Thymus (tissue), 11 donors: ENCODE results near the gene XAF1. TPM values are rescaled to one million over a fixed set of nuclear protein-coding genes. Genes with fewer than 3 reads are reported as not detected.
"Not testable (repeated sequence)": the region's sequence is repeated elsewhere in the genome, so short reads cannot be mapped to it uniquely, and the experiment has no call there.

Experiments
- DNase-seq, 9 donors: peaks; one replicate each; pipeline ENCODE4 v3.0.0-alpha.2; 2013; ENCODE audit warnings: low spot score in 9 of 9, low read depth in 6 of 9, missing footprints in 1 of 9
- H3K27ac ChIP-seq, 2 donors: one replicate each; pipeline ENCODE4 v1.5.1; 2013; ENCODE audit warnings: control low read depth in 1 of 2, low read depth in 1 of 2, low read length in 1 of 2, mild to moderate bottlenecking in 1 of 2, moderate library complexity in 1 of 2
- H3K27me3 ChIP-seq, 2 donors: one replicate each; pipeline ENCODE4 v1.5.1; 2013; ENCODE audit warnings: low read length in 1 of 2; ENCODE audit not compliant: control insufficient read depth in 2 of 2, insufficient read depth in 1 of 2
- H3K36me3 ChIP-seq, 2 donors: one replicate each; pipeline ENCODE4 v1.5.1; 2013; ENCODE audit warnings: low read length in 1 of 2, mild to moderate bottlenecking in 1 of 2, moderate library complexity in 1 of 2; ENCODE audit not compliant: control insufficient read depth in 2 of 2, insufficient read depth in 2 of 2
- H3K4me1 ChIP-seq, 2 donors: one replicate each; pipeline ENCODE4 v1.5.1; 2013; ENCODE audit warnings: low read length in 2 of 2; ENCODE audit not compliant: control insufficient read depth in 2 of 2, insufficient read depth in 2 of 2
- H3K4me3 ChIP-seq, 2 donors: one replicate each; pipeline ENCODE4 v1.5.1; 2013; ENCODE audit warnings: low read length in 2 of 2, control low read depth in 1 of 2, mild to moderate bottlenecking in 1 of 2
- H3K9me3 ChIP-seq, 2 donors: one replicate each; pipeline ENCODE4 v1.5.1; 2013; ENCODE audit warnings: low read length in 1 of 2, mild to moderate bottlenecking in 1 of 2; ENCODE audit not compliant: control insufficient read depth in 2 of 2, insufficient read depth in 1 of 2
- WGBS: extraction: QIAGEN DNeasy Blood & Tissue Kit; methylation state at CpG from one replicate; pipeline ENCODE4 v1.1.7; 2013; 5-methylcytosine and 5-hydroxymethylcytosine counted together
- polyA plus RNA-seq: library from polyadenylated mRNA; stranded (reverse); fragments of 200-250 nt; gene quantifications from one replicate; pipeline ENCODE4 v1.2.3, GENCODE V29; 2013
- total RNA-seq: library from RNA; stranded (reverse); fragments of 120-200 nt; gene quantifications from one replicate; pipeline ENCODE4 v1.2.4, GENCODE V29; 2013
- donor health status: healthy.

XAF1 gene
- total and polyA plus RNA-seq, 2 donors, result 41.1 to 73.2 TPM

- H3K4me3 ChIP-seq, result no peak overlapping the region
- H3K9me3 ChIP-seq, result peaks cover 5 to 8% of the 10 kb centered on the region in 2 donors
- H3K27me3 ChIP-seq, result no peaks in the 10 kb centered on the region
- H3K4me1 ChIP-seq, result no peaks in the 10 kb centered on the region
- H3K36me3 ChIP-seq, result peaks cover 32 to 74% of the 10 kb centered on the region in 2 donors
- H3K27ac ChIP-seq, result no peak overlapping the region
- 97% methylated on average over 2 of the region's 2 CpGs for WGBS
- no peak for DNase-seq
Observed at GRCh38 chr17:6768447-6768846, 12.6 kb downstream of the XAF1 start.

- 98% methylated on average over 1 of the region's 1 CpG for WGBS
- Histone ChIP-seq H3K4me3 (no peak overlapping the region), H3K9me3 (peaks cover 10 to 21% of the 10 kb centered on the region in 2 donors), H3K27ac (no peak overlapping the region), H3K4me1 (no peaks in the 10 kb centered on the region), H3K36me3 (peaks cover 25 to 53% of the 10 kb centered on the region in 2 donors), H3K27me3 (peaks cover 15 to 24% of the 10 kb centered on the region in 2 donors)
- DNase-seq, result no peak
Observed at GRCh38 chr17:6772016-6772415, 16.2 kb downstream of the XAF1 start.

- peaks cover 7 to 16% of the 10 kb centered on the region in 2 donors for H3K9me3 ChIP-seq
- H3K4me3 ChIP-seq, H3K27ac ChIP-seq, H3K4me1 ChIP-seq, DNase-seq: not testable (repeated sequence)
- peaks cover 16 to 34% of the 10 kb centered on the region in 2 donors for H3K36me3 ChIP-seq
- peaks cover 15 to 32% of the 10 kb centered on the region in 2 donors for H3K27me3 ChIP-seq
- 98% methylated on average over 8 of the region's 8 CpGs for WGBS
Observed at GRCh38 chr17:6774906-6775305, 19.1 kb downstream of the XAF1 start.

- Histone ChIP-seq H3K9me3 (peaks cover 5 to 16% of the 10 kb centered on the region in 2 donors), H3K4me3 (no peak within 1 kb of the TSS), H3K4me1 (no peaks in the 10 kb centered on the region), H3K27ac (no peak within 1 kb of the TSS), H3K36me3 (peaks cover 10 to 24% of the 10 kb centered on the region in 2 donors), H3K27me3 (peaks cover 15 to 32% of the 10 kb centered on the region in 2 donors)
- DNase-seq, result no peak
- WGBS, result 7% methylated on average over 49 of the region's 49 CpGs
Observed at GRCh38 chr17:6775871-6776405, 20.1 kb downstream of the XAF1 start, which contains the start of gene FBXO39. Gene FBXO39, plus strand, starts transcription at chr17:6776215. Its CDS starts 3,654 bp downstream, at chr17:6779869.

GRCh38 chr17:6779411-6779810, 23.6 kb downstream of the XAF1 start:
- Histone ChIP-seq H3K27ac (no peak overlapping the region), H3K9me3 (peaks cover 3 to 16% of the 10 kb centered on the region in 2 donors), H3K4me1 (no peaks in the 10 kb centered on the region), H3K4me3 (no peak overlapping the region), H3K36me3 (no peaks in the 10 kb centered on the region), H3K27me3 (peaks cover 15 to 32% of the 10 kb centered on the region in 2 donors)
- 97% methylated on average over 2 of the region's 2 CpGs for WGBS
- no peak for DNase-seq

GRCh38 chr17:6780001-6780400, 24.2 kb downstream of the XAF1 start:
- DNase-seq, result no peak
- Histone ChIP-seq H3K4me3 (no peak overlapping the region), H3K27ac (no peak overlapping the region), H3K9me3 (peaks cover 1 to 11% of the 10 kb centered on the region in 2 donors), H3K36me3 (no peaks in the 10 kb centered on the region), H3K4me1 (no peaks in the 10 kb centered on the region), H3K27me3 (peaks cover 15 to 27% of the 10 kb centered on the region in 2 donors)
- 92% methylated on average over 8 of the region's 8 CpGs for WGBS

GRCh38 chr17:6780886-6781285, 25.0 kb downstream of the XAF1 start:
- 35% methylated on average over 3 of the region's 3 CpGs for WGBS
- no peak overlapping the region for H3K27ac ChIP-seq
- no peak for DNase-seq
- no peak overlapping the region for H3K4me3 ChIP-seq
- H3K9me3 ChIP-seq, result peaks cover 1 to 5% of the 10 kb centered on the region in 2 donors
- H3K36me3 ChIP-seq, result no peaks in the 10 kb centered on the region
- no peaks in the 10 kb centered on the region for H3K4me1 ChIP-seq
- peaks cover 10 to 18% of the 10 kb centered on the region in 2 donors for H3K27me3 ChIP-seq

GRCh38 chr17:6782244-6782643, 26.4 kb downstream of the XAF1 start:
- WGBS, result 95% methylated on average over 4 of the region's 4 CpGs
- Histone ChIP-seq H3K36me3 (no peaks in the 10 kb centered on the region), H3K27ac (no peak overlapping the region), H3K4me3 (no peak overlapping the region), H3K9me3 (no peaks in the 10 kb centered on the region), H3K27me3 (peaks cover 0 to 8% of the 10 kb centered on the region in 2 donors), H3K4me1 (no peaks in the 10 kb centered on the region)
- no peak for DNase-seq

GRCh38 chr17:6786618-6787017, 30.8 kb downstream of the XAF1 start:
- Histone ChIP-seq H3K27ac (no peak overlapping the region), H3K4me3 (no peak overlapping the region)

More at GRCh38 chr17:6786618-6787017, 30.8 kb downstream of the XAF1 start:
- DNase-seq, result no peak
- H3K9me3 ChIP-seq, result no peaks in the 10 kb centered on the region
- H3K4me1 ChIP-seq, result no peaks in the 10 kb centered on the region
- H3K36me3 ChIP-seq, result no peaks in the 10 kb centered on the region
- 84% methylated on average over 8 of the region's 8 CpGs for WGBS
- peaks cover 0 to 9% of the 10 kb centered on the region in 2 donors for H3K27me3 ChIP-seq
